Fibroblast of skin of left biceps (primary cell): ENCODE data around the gene ALPG.
"Not testable (repeated sequence)": the region's sequence is repeated elsewhere in the genome, so short reads cannot be mapped to it uniquely, and the experiment has no call there.

Experiments
- DNase-seq, 2 experiments: peaks; one replicate each; pipeline ENCODE4 v3.0.0-alpha.2; 2013; ENCODE audit warnings: low read depth in 2 of 2

Gene ALPG

GRCh38 chr2:232440220-232441018 is 33.8 kb downstream of the ALPG start:
- DNase-seq = peak; percentile 4 to 10

- DNase-seq = no peak
Measured at GRCh38 chr2:232441147-232441651, 34.6 kb downstream of the ALPG start.

- DNase-seq = not testable (repeated sequence)
Measured at GRCh38 chr2:232441922-232442321, 35.3 kb downstream of the ALPG start.

GRCh38 chr2:232442431-232442830 is 35.8 kb downstream of the ALPG start:
- DNase-seq = not testable (repeated sequence)

- DNase-seq = not testable (repeated sequence)
Measured at GRCh38 chr2:232443047-232443446, 36.4 kb downstream of the ALPG start.

GRCh38 chr2:232443669-232444408 is 37.2 kb downstream of the ALPG start:
- DNase-seq = not testable (repeated sequence)

- no peak for DNase-seq
Measured at GRCh38 chr2:232444409-232445148, 37.9 kb downstream of the ALPG start.

- not testable (repeated sequence) for DNase-seq
Measured at GRCh38 chr2:232445149-232445885, 38.7 kb downstream of the ALPG start.

- DNase-seq = not testable (repeated sequence)
Measured at GRCh38 chr2:232446266-232446777, 39.7 kb downstream of the ALPG start.

- DNase-seq = no peak
Measured at GRCh38 chr2:232447091-232447620, 40.5 kb downstream of the ALPG start.

- DNase-seq = no peak
Measured at GRCh38 chr2:232447638-232448303, 41.1 kb downstream of the ALPG start.

GRCh38 chr2:232448304-232448690 is 41.7 kb downstream of the ALPG start:
- DNase-seq = no peak

GRCh38 chr2:232449964-232450363 is 43.3 kb downstream of the ALPG start:
- no peak for DNase-seq

- DNase-seq = not testable (repeated sequence)
Measured at GRCh38 chr2:232451645-232452044, 45.0 kb downstream of the ALPG start.

- DNase-seq = no peak
Measured at GRCh38 chr2:232454630-232455029, 48.0 kb downstream of the ALPG start.

GRCh38 chr2:232455426-232456255 is 49.0 kb downstream of the ALPG start, which contains the start of gene ALPI:
ALPI (plus strand) TSS chr2:232456153; CDS start chr2:232456200, 47 bp downstream.
- no peak for DNase-seq

GRCh38 chr2:232456296-232457120 is 49.9 kb downstream of the ALPG start:
- DNase-seq = no peak
